Prostate gland (tissue), 2 donors: Measurements from ENCODE around the gene ATG5. TPM values are rescaled to one million over a fixed set of nuclear protein-coding genes. Genes with fewer than 3 reads are reported as not detected.
"Not testable (repeated sequence)": the region's sequence is repeated elsewhere in the genome, so short reads cannot be mapped to it uniquely, and the experiment has no call there.

Experiments
- DNase-seq: peaks from one replicate; pipeline ENCODE4 v3.0.0-alpha.2; 2019; ENCODE audit warnings: low spot score
- H3K27ac ChIP-seq, 2 donors: fragments of 200-600 bp; sonication (generic); 2 replicates each; pipeline ENCODE4 v1.5.1; 2017 to 2019
- H3K27me3 ChIP-seq: fragments of 200-600 bp; sonication (generic); replicated peaks from 2 replicates; pipeline ENCODE4 v1.5.1; 2019; ENCODE audit not compliant: insufficient read depth
- H3K36me3 ChIP-seq, 2 donors: fragments of 200-600 bp; sonication (generic); 1 replicate in 1 of 2; 2 replicates in 1 of 2; pipeline versions ENCODE4 v1.5.1 to v1.8.1; 2017 to 2019
- H3K4me1 ChIP-seq: fragments of 200-600 bp; sonication (generic); replicated peaks from 2 replicates; pipeline ENCODE4 v1.5.1; 2019
- H3K4me3 ChIP-seq, 2 donors: fragments of 200-600 bp; sonication (generic); 2 replicates each; pipeline ENCODE4 v1.5.1; 2017 to 2019
- H3K9me3 ChIP-seq: fragments of 200-600 bp; sonication (generic); 2 replicates; pipeline ENCODE4 v1.5.1; 2017
- CTCF ChIP-seq, 4 experiments: fragments of 200-600 bp in 2 of 4; fragments of 450-650 bp in 2 of 4; sonication (generic) in 2 of 4; IDR thresholded peaks; 1 replicate in 3 of 4; 2 replicates in 1 of 4; pipeline ENCODE4 v1.5.1; 2016 to 2019; ENCODE audit warnings: antibody characterized with exemption in 4 of 4, mild to moderate bottlenecking in 2 of 4, moderate library complexity in 2 of 4
- POLR2A ChIP-seq: fragments of 450-650 bp; IDR thresholded peaks from one replicate; pipeline ENCODE4 v1.6.1; 2016; ENCODE audit warnings: antibody characterized with exemption, mild to moderate bottlenecking
- POLR2AphosphoS5 ChIP-seq: sonication (generic); formaldehyde crosslinking; IDR thresholded peaks from one replicate; pipeline ENCODE4 v1.6.1; 2017; ENCODE audit warnings: antibody characterized with exemption
- WGBS: methylation state at CpG from one replicate; pipeline ENCODE4 v1.1.5; 2018; 5-methylcytosine and 5-hydroxymethylcytosine counted together
- intact Hi-C: fragments of 100-400 bp; cut with DNase I; formaldehyde crosslinking; loops from one replicate; pipeline ENCODE4 v1.14.2; 2022
- total RNA-seq, 2 donors: library from RNA; depleted of rRNA; stranded (reverse); fragments of >200 nt; gene quantifications; one replicate each; pipeline ENCODE4 v1.1.0, GENCODE V29; 2016

ATG5 gene
- total RNA-seq, 2 donors from 2014 or later = 31.9 to 34.3 TPM

- 20% methylated on average over 3 of the region's 3 CpGs for WGBS
- Histone ChIP-seq H3K4me3 (no peak overlapping the region), H3K27ac (no peak overlapping the region), H3K27me3 (no peaks in the 10 kb centered on the region), H3K36me3 (no peaks in the 10 kb centered on the region), H3K9me3 (no peaks in the 10 kb centered on the region), H3K4me1 (no peaks in the 10 kb centered on the region)
- no peak for DNase-seq
- no peak for TF ChIP-seq CTCF (IDR thresholded peaks at IDR 0.05)
- TF ChIP-seq POLR2A = no peak
- TF ChIP-seq POLR2AphosphoS5 = no peak
- intact Hi-C loops = no loop called here
Observed at GRCh38 chr6:106156863-106157262, 168.7 kb downstream of the ATG5 start.

- H3K4me1 ChIP-seq = no peaks in the 10 kb centered on the region
- no peak for TF ChIP-seq CTCF (IDR thresholded peaks at IDR 0.05)
- no peak for TF ChIP-seq POLR2A
- TF ChIP-seq POLR2AphosphoS5 = no peak
- DNase-seq = no peak
- 58% methylated on average over 3 of the region's 3 CpGs for WGBS
- H3K27ac ChIP-seq = no peak overlapping the region
- intact Hi-C loops = no loop called here
- no peaks in the 10 kb centered on the region for H3K36me3 ChIP-seq
- H3K4me3 ChIP-seq = no peak overlapping the region
- no peaks in the 10 kb centered on the region for H3K27me3 ChIP-seq
- no peaks in the 10 kb centered on the region for H3K9me3 ChIP-seq
Observed at GRCh38 chr6:106156413-106156812, 169.1 kb downstream of the ATG5 start.

- H3K27me3 ChIP-seq = no peaks in the 10 kb centered on the region
- TF ChIP-seq CTCF (IDR thresholded peaks at IDR 0.05) (no peak), POLR2AphosphoS5 (no peak), POLR2A (no peak)
- no peak overlapping the region for H3K27ac ChIP-seq
- H3K36me3 ChIP-seq = no peaks in the 10 kb centered on the region
- no peak overlapping the region for H3K4me3 ChIP-seq
- no peaks in the 10 kb centered on the region for H3K4me1 ChIP-seq
- H3K9me3 ChIP-seq = no peaks in the 10 kb centered on the region
- 73% methylated on average over 12 of the region's 12 CpGs for WGBS
- intact Hi-C loops = no loop called here
- DNase-seq = no peak
Observed at GRCh38 chr6:106155219-106155830, 170.2 kb downstream of the ATG5 start.

- Histone ChIP-seq H3K27ac (no peak overlapping the region), H3K4me3 (no peak overlapping the region), H3K4me1 (no peaks in the 10 kb centered on the region), H3K9me3 (no peaks in the 10 kb centered on the region), H3K36me3 (no peaks in the 10 kb centered on the region), H3K27me3 (no peaks in the 10 kb centered on the region)
- no peak for DNase-seq
- TF ChIP-seq CTCF (IDR thresholded peaks at IDR 0.05) (no peak), POLR2A (no peak), POLR2AphosphoS5 (no peak)
- intact Hi-C loops = no loop called here
- 95% methylated on average over 8 of the region's 8 CpGs for WGBS
Observed at GRCh38 chr6:106154326-106154725, 171.2 kb downstream of the ATG5 start.

- TF ChIP-seq POLR2A (no peak), CTCF (IDR thresholded peaks at IDR 0.05) (no peak), POLR2AphosphoS5 (no peak)
- H3K4me3 ChIP-seq = no peak overlapping the region
Observed at GRCh38 chr6:106152952-106153351, 172.6 kb downstream of the ATG5 start.

GRCh38 chr6:106152476-106152875, 173.1 kb downstream of the ATG5 start:
- H3K27ac ChIP-seq, DNase-seq, H3K4me3 ChIP-seq, H3K36me3 ChIP-seq, H3K27me3 ChIP-seq, H3K4me1 ChIP-seq, intact Hi-C loops, H3K9me3 ChIP-seq: not testable (repeated sequence)
- WGBS = 90% methylated on average over 3 of the region's 3 CpGs

More at GRCh38 chr6:106152952-106153351, 172.6 kb downstream of the ATG5 start:
- Histone ChIP-seq H3K36me3 (no peaks in the 10 kb centered on the region), H3K9me3 (no peaks in the 10 kb centered on the region), H3K27me3 (no peaks in the 10 kb centered on the region), H3K4me1 (no peaks in the 10 kb centered on the region), H3K27ac (no peak overlapping the region)
- 89% methylated on average over 4 of the region's 4 CpGs for WGBS
- no peak for DNase-seq
- intact Hi-C loops = no loop called here
